Fibroblast of mammary gland (primary cell): ENCODE results near the gene GNA14.
"Not testable (repeated sequence)": the region's sequence is repeated elsewhere in the genome, so short reads cannot be mapped to it uniquely, and the experiment has no call there.

Source experiments
- DNase-seq: peaks from one replicate; pipeline ENCODE4 v3.0.0-alpha.2; 2010; ENCODE audit warnings: low read depth
- H3K4me3 ChIP-seq: 2 replicates; pipeline ENCODE4 v1.5.1; 2011; ENCODE audit warnings: low read depth, mild to moderate bottlenecking, low read length, moderate library complexity; ENCODE audit not compliant: control insufficient read depth
- CTCF ChIP-seq: conservative IDR thresholded peaks from 2 replicates; pipeline ENCODE4 v1.5.1; 2011; ENCODE audit warnings: low read depth, low read length, inconsistent platforms; ENCODE audit not compliant: control insufficient read depth, insufficient read depth

Gene GNA14

DNA sequence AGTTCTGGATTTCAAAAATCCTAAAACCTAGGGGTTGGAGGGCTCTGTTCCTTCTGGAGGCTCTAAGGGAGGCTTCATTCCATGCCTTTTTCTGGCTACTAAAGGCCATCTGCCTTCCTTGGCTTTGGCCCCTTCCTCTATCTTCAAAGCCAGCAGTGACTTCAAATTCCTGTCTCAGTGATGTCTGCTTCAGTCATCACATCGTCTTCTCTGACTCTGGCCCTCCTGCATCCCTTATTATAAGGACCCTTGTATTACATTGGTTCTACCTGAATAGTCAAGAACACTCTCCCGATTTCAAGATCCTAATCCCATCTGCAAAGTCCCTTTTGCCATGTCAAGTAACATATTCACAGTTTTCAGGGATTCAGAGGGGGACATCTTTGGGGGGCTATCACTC lies 60.3 kb downstream of the GNA14 start:
- no peak for TF ChIP-seq CTCF
- no peak for DNase-seq
- H3K4me3 ChIP-seq = no peak overlapping the region

GRCh38 chr9:77587042-77587441 lies 61.1 kb downstream of the GNA14 start:
- no peak for DNase-seq
- H3K4me3 ChIP-seq = no peak overlapping the region
- no peak for TF ChIP-seq CTCF

DNA sequence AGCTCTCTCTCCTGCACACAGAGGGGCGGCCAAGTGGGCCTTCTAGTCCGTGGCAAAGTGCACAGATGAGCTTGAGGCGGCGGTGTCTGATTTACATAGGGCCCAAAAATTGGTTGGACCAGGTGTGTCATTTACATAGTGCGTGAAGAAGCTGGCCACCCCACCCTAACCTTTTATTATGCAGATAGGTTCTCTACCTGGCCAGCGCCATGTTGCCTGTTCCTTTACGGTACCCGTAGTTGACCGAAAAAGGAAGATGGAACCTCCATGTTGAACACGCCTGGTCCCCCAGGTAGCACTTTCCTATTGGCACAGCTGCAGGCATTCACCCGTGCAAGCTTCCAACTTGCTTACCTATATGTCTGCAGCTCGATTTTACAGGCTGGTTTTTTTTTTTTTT lies 61.5 kb downstream of the GNA14 start:
- no peak for DNase-seq

DNA sequence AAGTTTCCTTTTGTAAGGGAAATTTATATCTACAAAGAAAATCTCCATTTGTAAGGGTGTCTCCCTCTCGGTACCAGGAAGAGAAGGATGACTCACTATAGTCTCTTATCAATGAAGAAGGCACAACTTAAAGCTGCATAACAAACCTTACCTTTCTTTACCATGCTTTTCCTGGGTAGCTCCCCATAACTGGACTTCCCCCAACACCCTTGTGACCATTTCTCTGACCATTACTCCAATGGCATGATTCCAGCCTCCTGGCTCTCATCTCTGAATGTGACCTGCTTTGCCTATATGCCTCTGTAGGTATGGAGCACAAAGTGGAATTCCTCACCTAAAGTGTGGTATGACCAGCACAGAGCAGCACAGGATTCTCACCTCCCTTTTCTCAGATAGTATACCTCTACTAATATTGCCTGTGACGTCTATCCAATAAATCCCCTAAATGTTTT lies 62.8 kb downstream of the GNA14 start:
- DNase-seq = no peak
- no peak overlapping the region for H3K4me3 ChIP-seq
- no peak for TF ChIP-seq CTCF

More for the DNA sequence above, 61.5 kb downstream of the GNA14 start:
- no peak for TF ChIP-seq CTCF
- H3K4me3 ChIP-seq = no peak overlapping the region

DNA sequence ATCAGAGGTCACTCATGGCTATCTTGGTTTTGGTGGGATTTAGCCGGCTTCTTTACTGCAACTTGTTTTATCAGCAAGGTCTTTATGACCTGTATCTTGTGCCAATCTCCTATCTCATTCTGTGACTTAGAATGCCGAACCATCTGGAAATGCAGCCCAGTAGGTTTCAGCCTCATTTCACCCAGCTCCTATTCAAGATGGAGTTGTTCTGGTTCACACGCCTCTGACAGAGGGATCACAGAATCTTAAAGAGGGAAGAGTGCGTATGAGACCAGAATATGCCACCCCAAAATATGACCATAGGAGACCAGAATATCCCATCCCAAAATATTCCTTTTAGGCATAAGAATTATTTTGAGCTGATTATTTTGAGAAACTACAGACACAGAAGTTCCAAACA lies 63.2 kb downstream of the GNA14 start:
- not testable (repeated sequence) for H3K4me3 ChIP-seq, DNase-seq

- no peak for TF ChIP-seq CTCF
Measured at GRCh38 chr9:77582961-77583576, 65.1 kb downstream of the GNA14 start.

DNA sequence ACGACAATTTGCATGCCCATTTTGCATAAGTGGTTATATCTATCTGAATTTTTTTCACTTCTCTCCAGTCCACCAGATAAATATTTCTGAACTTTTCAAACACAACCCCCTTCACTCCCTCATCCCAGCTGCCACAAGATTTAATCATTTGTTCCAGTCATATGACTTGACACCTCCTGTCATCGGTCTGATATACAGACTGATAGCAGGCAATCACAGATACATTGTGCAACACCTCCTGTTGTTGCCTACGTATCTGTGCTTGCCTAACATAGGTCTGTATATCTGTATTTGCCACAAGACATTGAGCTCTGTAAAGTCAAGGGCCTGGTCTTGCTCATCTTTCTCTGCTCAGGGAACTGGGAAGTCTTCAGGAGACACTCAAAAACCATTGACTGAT lies 65.6 kb downstream of the GNA14 start:
- no peak for TF ChIP-seq CTCF
- DNase-seq = no peak
- H3K4me3 ChIP-seq = no peak overlapping the region

More at GRCh38 chr9:77582961-77583576, 65.1 kb downstream of the GNA14 start:
- DNase-seq = no peak
- H3K4me3 ChIP-seq = no peak overlapping the region
